Effector memory CD8-positive, alpha-beta T cell (primary cell): ENCODE measurements around the gene SLC48A1.

Source experiments
- ATAC-seq: fragments of 150-1000 bp; cut with Tn5 transposase; replicated peaks from 2 replicates; pipeline ENCODE4 v1.10.0; 2021; ENCODE audit warnings: mild to moderate bottlenecking, moderate library complexity
- DNase-seq, 3 experiments: peaks; one replicate each; pipeline ENCODE4 v3.0.0; 2021
- H3K27ac Mint-ChIP-seq, 2 donors: one replicate each; pipeline ENCODE4 v1.8.0; 2022; ENCODE audit warnings: mild to moderate bottlenecking in 2 of 2, mixed read lengths in 2 of 2, moderate library complexity in 2 of 2
- H3K27me3 Mint-ChIP-seq, 2 donors: one replicate each; pipeline ENCODE4 v1.8.0; 2022; ENCODE audit warnings: mixed read lengths in 2 of 2
- H3K36me3 Mint-ChIP-seq: one replicate; pipeline ENCODE4 v1.8.0; 2022; ENCODE audit warnings: mild to moderate bottlenecking, moderate library complexity, mixed read lengths; ENCODE audit not compliant: insufficient read depth
- H3K4me1 Mint-ChIP-seq, 2 donors: one replicate each; pipeline ENCODE4 v1.8.0; 2022; ENCODE audit warnings: low read depth in 2 of 2, mixed read lengths in 2 of 2
- H3K4me3 Mint-ChIP-seq, 2 donors: one replicate each; pipeline ENCODE4 v1.8.0; 2022; ENCODE audit warnings: mild to moderate bottlenecking in 2 of 2, mixed read lengths in 2 of 2, moderate library complexity in 2 of 2
- H3K9me3 Mint-ChIP-seq, 2 donors: one replicate each; pipeline ENCODE4 v1.8.0; 2022; ENCODE audit warnings: mixed read lengths in 2 of 2

The SLC48A1 gene

GRCh38 chr12:47737936-47738594 is 35.0 kb upstream of the SLC48A1 start:
- DNase-seq (no peak), ATAC-seq (no peak)
- peaks cover under 1 to 8% of the 10 kb centered on the region in 2 donors for H3K27me3 Mint-ChIP-seq
- H3K4me1 Mint-ChIP-seq: peaks cover 26 to 35% of the 10 kb centered on the region in 2 donors
- H3K9me3 Mint-ChIP-seq: no peaks in the 10 kb centered on the region
- H3K4me3 Mint-ChIP-seq: no peak overlapping the region
- H3K36me3 Mint-ChIP-seq: peaks cover 3% of the 10 kb centered on the region
- no peak overlapping the region for H3K27ac Mint-ChIP-seq

DNA sequence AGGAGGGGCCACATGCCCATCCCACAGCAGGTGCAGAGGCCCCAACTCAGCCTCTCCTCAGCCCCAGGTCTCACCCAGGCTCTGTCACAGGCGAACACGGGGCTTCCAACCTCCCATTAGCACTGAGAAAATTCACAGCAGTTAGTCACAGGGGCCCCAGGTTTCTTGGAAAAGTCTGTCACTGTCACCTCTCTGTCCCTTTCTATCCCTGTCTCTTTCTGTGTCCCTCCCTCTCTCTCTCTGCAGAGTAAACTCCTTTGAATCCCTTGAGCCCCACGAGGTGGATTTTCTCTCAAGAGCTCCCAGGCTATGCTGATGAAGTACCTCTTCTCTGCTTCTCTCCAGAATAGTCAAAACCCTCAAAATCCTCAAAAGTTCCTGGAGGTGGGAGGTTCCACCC is 33.7 kb upstream of the SLC48A1 start:
- Mint-ChIP-seq H3K4me3 (no peak overlapping the region), H3K4me1 (peaks cover 33 to 39% of the 10 kb centered on the region in 2 donors), H3K9me3 (no peaks in the 10 kb centered on the region)

DNA sequence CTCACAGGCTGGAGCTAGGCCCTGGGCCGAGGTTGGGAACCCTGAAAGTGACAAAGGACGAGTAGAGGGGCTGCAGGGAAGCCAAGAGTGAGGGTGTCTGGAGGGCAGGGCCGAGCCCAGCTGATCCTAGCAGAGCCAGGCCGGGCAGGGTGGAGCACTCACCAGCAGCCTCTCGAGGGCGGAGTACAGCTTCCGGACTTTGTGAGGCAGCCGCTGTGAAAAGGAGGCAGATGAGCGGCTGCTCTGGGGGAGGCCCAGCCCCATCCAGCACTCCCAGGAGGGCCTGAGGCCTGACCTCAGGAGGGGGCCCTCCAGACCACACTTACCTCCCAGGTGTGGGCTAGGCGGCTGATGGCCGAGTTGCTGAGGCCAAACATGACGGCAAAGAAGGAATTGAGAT is 33.1 kb upstream of the SLC48A1 start:
- Mint-ChIP-seq H3K27me3 (peaks cover 15 to 27% of the 10 kb centered on the region in 2 donors), H3K9me3 (no peaks in the 10 kb centered on the region), H3K36me3 (peaks cover 3% of the 10 kb centered on the region), H3K4me1 (peaks cover 33 to 39% of the 10 kb centered on the region in 2 donors), H3K4me3 (peak overlapping the region; percentile 55 to 68), H3K27ac (peak overlapping the region in 1 of 2 donors; percentile 54)
- DNase-seq (no peak), ATAC-seq (no peak)

More for the DNA sequence above, 33.7 kb upstream of the SLC48A1 start:
- Mint-ChIP-seq H3K27me3 (peaks cover 9 to 20% of the 10 kb centered on the region in 2 donors), H3K36me3 (peaks cover 3% of the 10 kb centered on the region), H3K27ac (peak overlapping the region in 1 of 2 donors; percentile 54)
- ATAC-seq: no peak
- DNase-seq: no peak

- no peaks in the 10 kb centered on the region for H3K9me3 Mint-ChIP-seq
- peaks cover 3% of the 10 kb centered on the region for H3K36me3 Mint-ChIP-seq
- peaks cover 18 to 35% of the 10 kb centered on the region in 2 donors for H3K27me3 Mint-ChIP-seq
- peak overlapping the region in 1 of 2 donors; percentile 49 for H3K27ac Mint-ChIP-seq
- peak overlapping the region; percentile 55 to 68 for H3K4me3 Mint-ChIP-seq
- no peak for ATAC-seq
- peaks cover 33 to 39% of the 10 kb centered on the region in 2 donors for H3K4me1 Mint-ChIP-seq
- DNase-seq: no peak
Measured at GRCh38 chr12:47740606-47741339, 32.3 kb upstream of the SLC48A1 start.

GRCh38 chr12:47741340-47741703 is 31.7 kb upstream of the SLC48A1 start:
- peak overlapping the region in 1 of 2 donors; percentile 49 for H3K27ac Mint-ChIP-seq
- peak overlapping the region; percentile 55 to 68 for H3K4me3 Mint-ChIP-seq
- H3K36me3 Mint-ChIP-seq: peaks cover 3% of the 10 kb centered on the region
- DNase-seq (peak; percentile 67 to 82 (median 80)), ATAC-seq (peak; percentile 92)
- H3K27me3 Mint-ChIP-seq: peaks cover 19 to 40% of the 10 kb centered on the region in 2 donors
- no peaks in the 10 kb centered on the region for H3K9me3 Mint-ChIP-seq
- peaks cover 32 to 39% of the 10 kb centered on the region in 2 donors for H3K4me1 Mint-ChIP-seq

DNA sequence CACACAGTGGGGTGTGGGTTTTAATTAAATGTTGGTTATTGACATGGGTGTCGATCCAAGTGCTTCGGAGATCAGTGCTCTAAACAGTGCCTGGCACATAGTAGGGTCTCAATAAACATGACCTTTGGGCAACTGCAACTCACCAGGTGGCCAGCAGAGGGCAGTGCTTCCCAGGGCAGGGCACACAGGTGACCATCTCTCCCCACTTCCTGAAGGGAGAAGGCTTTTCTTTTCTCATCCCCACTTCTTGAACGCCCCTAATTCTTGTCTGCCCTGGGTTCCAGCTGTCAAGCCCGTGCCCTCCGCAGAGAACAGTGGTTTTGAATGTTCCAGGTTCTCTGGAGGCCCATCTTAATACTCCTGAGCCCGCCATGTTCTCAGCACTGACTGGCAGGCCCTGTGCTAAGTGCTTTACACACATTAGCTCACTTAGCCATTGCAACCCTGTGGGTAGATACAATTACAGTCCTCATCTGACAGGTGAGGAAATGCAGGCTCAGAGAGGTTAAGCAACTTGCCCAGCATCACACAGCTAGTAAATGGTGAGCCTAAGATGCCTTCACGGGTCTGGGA is 30.7 kb upstream of the SLC48A1 start:
- Mint-ChIP-seq H3K36me3 (peaks cover 3% of the 10 kb centered on the region), H3K27ac (no peak overlapping the region), H3K9me3 (no peaks in the 10 kb centered on the region), H3K4me3 (peak overlapping the region in 1 of 2 donors; percentile 28), H3K4me1 (peaks cover 32 to 34% of the 10 kb centered on the region in 2 donors), H3K27me3 (peaks cover 29 to 41% of the 10 kb centered on the region in 2 donors)
- ATAC-seq (peak; percentile 17), DNase-seq (peak; percentile 59 to 67 (median 63))

DNA sequence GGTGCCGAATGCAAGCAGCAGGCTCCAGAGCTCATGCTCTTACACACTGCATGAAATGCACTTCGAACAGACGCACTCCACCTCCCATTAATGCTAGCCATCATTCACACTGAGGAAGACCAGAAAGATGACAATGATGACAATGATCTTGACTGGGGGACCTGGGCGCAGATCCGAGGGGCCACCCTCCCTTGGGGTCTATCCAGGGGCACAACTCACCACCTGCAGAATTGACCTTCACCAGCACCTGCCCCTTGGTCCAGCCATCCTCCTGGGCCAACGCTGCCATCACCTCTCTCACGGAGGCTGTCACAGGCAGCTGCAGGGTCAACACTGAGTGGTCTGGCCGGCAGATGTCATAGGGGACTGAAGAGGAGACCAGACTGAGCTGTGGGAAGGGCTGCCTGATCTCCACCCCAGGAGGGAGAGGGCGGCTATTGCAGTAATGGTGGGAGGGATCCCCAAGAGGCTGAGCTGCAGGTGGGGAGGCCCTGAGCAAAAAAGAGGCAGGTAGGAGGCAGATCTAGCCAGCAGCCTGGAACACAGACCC is 29.7 kb upstream of the SLC48A1 start:
- Mint-ChIP-seq H3K27me3 (peaks cover 29 to 42% of the 10 kb centered on the region in 2 donors), H3K9me3 (no peaks in the 10 kb centered on the region), H3K27ac (no peak overlapping the region), H3K36me3 (peaks cover 3% of the 10 kb centered on the region), H3K4me1 (peaks cover 30 to 32% of the 10 kb centered on the region in 2 donors), H3K4me3 (no peak overlapping the region)
- ATAC-seq (no peak), DNase-seq (no peak)

- Mint-ChIP-seq H3K4me3 (no peak overlapping the region), H3K27me3 (peaks cover 29 to 49% of the 10 kb centered on the region in 2 donors), H3K27ac (no peak overlapping the region), H3K4me1 (peaks cover 25 to 32% of the 10 kb centered on the region in 2 donors), H3K9me3 (no peaks in the 10 kb centered on the region), H3K36me3 (peaks cover 3% of the 10 kb centered on the region)
- ATAC-seq: no peak
- peak; percentile 37 to 42 (median 37) for DNase-seq
Measured at GRCh38 chr12:47744005-47744651, 28.9 kb upstream of the SLC48A1 start.

- H3K27me3 Mint-ChIP-seq: peaks cover 32 to 57% of the 10 kb centered on the region in 2 donors
- H3K4me3 Mint-ChIP-seq: no peak overlapping the region
- no peak for DNase-seq
- peaks cover 24 to 27% of the 10 kb centered on the region in 2 donors for H3K4me1 Mint-ChIP-seq
- peak overlapping the region in 1 of 2 donors; percentile 1 for H3K27ac Mint-ChIP-seq
- no peaks in the 10 kb centered on the region for H3K9me3 Mint-ChIP-seq
- no peak for ATAC-seq
- H3K36me3 Mint-ChIP-seq: peaks cover 3% of the 10 kb centered on the region
Measured at GRCh38 chr12:47744778-47745436, 28.1 kb upstream of the SLC48A1 start.

DNA sequence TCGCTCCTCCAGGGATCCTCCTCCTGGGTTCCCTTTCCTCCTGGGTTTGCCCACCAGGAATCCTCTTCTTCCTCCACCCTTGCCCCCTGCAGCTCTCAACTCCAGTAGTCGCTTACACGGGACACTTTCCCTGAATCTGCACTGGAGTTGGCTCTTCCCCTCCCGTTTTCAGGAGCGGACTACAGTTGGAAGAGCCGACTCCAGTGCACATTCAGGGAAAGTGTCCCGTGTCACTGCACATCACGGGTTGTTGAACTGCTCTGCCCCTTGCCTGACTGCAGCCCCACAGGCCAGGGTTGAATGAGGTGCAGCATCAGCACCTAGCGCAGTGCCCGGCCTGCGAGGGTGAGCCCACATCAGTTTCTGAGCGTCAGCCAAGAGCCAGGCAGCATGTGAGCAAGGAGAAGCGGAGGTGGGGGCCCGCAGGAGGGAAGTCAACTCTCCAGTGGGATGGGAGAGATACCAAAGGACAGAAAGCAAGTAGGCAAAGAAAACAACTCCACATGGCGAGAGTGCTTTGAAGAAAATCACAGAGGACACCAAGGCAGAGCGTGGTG is 27.5 kb upstream of the SLC48A1 start:
- Mint-ChIP-seq H3K4me1 (peaks cover 19 to 22% of the 10 kb centered on the region in 2 donors), H3K36me3 (no peaks in the 10 kb centered on the region)

GRCh38 chr12:47746073-47746472 is 27.0 kb upstream of the SLC48A1 start:
- DNase-seq: no peak
- Mint-ChIP-seq H3K4me1 (peaks cover 14 to 17% of the 10 kb centered on the region in 2 donors), H3K27ac (peak overlapping the region in 1 of 2 donors; percentile 44), H3K36me3 (no peaks in the 10 kb centered on the region), H3K9me3 (no peaks in the 10 kb centered on the region), H3K4me3 (no peak overlapping the region), H3K27me3 (peaks cover 35 to 61% of the 10 kb centered on the region in 2 donors)
- ATAC-seq: no peak

More for the DNA sequence above, 27.5 kb upstream of the SLC48A1 start:
- ATAC-seq (no peak), DNase-seq (no peak)
- H3K9me3 Mint-ChIP-seq: no peaks in the 10 kb centered on the region
- no peak overlapping the region for H3K4me3 Mint-ChIP-seq
- peaks cover 35 to 61% of the 10 kb centered on the region in 2 donors for H3K27me3 Mint-ChIP-seq
- no peak overlapping the region for H3K27ac Mint-ChIP-seq

DNA sequence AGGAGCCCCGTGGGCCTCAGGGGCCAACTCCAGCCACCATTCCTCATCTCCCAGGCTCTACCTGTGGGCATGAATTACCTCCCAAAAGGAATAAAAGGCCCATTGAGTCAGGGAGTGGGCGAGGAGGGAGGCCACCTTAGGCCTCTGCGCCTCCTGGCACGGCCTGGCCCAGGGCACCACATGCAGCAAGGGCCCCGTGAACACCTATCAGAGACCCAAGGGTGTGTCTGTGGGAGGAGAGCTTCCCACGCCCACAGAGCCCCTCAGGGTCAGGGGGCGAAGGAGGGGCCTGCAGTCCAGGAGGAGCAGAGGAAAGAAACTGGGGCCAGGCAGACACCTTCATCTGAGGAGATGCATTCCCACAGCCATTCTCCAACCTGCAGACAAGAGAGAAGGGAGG is 26.5 kb upstream of the SLC48A1 start:
- DNase-seq (no peak), ATAC-seq (no peak)
- no peak overlapping the region for H3K4me3 Mint-ChIP-seq
- H3K27me3 Mint-ChIP-seq: peaks cover 35 to 61% of the 10 kb centered on the region in 2 donors
- H3K36me3 Mint-ChIP-seq: no peaks in the 10 kb centered on the region
- no peaks in the 10 kb centered on the region for H3K9me3 Mint-ChIP-seq
- H3K27ac Mint-ChIP-seq: peak overlapping the region; percentile 44 to 62
- peaks cover 9 to 12% of the 10 kb centered on the region in 2 donors for H3K4me1 Mint-ChIP-seq
